SU-DHL-6 (cell line): ENCODE results near the gene FATE1.

Source experiments
- EZH2phosphoT487 ChIP-seq: fragments of 200-600 bp; sonication (generic), shearing (Covaris generic); conservative IDR thresholded peaks from 2 replicates; pipeline ENCODE4 v1.6.1; 2018; ENCODE audit warnings: mild to moderate bottlenecking, antibody characterized with exemption, low read length, moderate library complexity, mixed read lengths
- TF ChIP-seq, protein P1 (sequence below): fragments of 200-600 bp; sonication (generic); IDR thresholded peaks from one replicate; pipeline ENCODE4 v1.5.1; 2017; ENCODE audit warnings: antibody characterized with exemption, mild to moderate bottlenecking, low read length, moderate library complexity; ENCODE audit not compliant: insufficient read depth, poor library complexity, severe bottlenecking

DNA sequence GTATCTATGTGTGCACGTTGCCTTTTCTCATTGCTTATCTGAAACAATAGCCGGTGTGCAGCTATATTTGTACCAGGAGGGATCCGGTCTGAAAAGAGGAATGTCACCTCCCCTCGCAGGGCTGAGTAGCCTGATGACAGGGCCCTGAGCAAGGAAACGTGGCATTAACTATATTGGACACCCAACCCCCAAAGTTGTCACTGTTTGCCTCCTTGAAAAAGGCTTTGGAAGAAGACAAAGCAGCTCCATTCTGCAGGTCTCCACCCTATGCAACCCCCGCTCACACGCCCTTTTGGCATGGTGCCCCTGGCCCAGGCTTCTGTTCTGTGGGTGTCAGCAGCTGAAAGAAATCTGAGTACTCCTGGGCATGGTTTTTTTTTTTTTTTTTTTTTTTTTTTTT, 12.3 kb upstream of the FATE1 start:
- TF ChIP-seq, protein P1, sequence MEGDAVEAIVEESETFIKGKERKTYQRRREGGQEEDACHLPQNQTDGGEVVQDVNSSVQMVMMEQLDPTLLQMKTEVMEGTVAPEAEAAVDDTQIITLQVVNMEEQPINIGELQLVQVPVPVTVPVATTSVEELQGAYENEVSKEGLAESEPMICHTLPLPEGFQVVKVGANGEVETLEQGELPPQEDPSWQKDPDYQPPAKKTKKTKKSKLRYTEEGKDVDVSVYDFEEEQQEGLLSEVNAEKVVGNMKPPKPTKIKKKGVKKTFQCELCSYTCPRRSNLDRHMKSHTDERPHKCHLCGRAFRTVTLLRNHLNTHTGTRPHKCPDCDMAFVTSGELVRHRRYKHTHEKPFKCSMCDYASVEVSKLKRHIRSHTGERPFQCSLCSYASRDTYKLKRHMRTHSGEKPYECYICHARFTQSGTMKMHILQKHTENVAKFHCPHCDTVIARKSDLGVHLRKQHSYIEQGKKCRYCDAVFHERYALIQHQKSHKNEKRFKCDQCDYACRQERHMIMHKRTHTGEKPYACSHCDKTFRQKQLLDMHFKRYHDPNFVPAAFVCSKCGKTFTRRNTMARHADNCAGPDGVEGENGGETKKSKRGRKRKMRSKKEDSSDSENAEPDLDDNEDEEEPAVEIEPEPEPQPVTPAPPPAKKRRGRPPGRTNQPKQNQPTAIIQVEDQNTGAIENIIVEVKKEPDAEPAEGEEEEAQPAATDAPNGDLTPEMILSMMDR = no peak
- TF ChIP-seq EZH2phosphoT487 = no peak
